HepG2 (cell line): Measurements from ENCODE around the gene TTC23. TPM values are rescaled to one million over a fixed set of nuclear protein-coding genes. Genes with fewer than 3 reads are reported as not detected.

ENCODE experiments used
- AFF4 ChIP-seq: sonication (generic); formaldehyde crosslinking; IDR thresholded peaks from 2 replicates; pipeline ENCODE4 v1.4.0; 2020; ENCODE audit warnings: missing genetic modification reagents
- ARID5B ChIP-seq: IDR thresholded peaks from 2 replicates; pipeline ENCODE4 v1.4.0; 2020; ENCODE audit warnings: mild to moderate bottlenecking, missing genetic modification reagents
- CREM ChIP-seq, 2 experiments: sonication (generic) in 1 of 2; formaldehyde crosslinking in 1 of 2; IDR thresholded peaks; 2 replicates each; pipeline versions ENCODE4 v1.4.0 to v1.6.1; 2016 to 2020; ENCODE audit warnings: antibody characterized with exemption in 1 of 2, mild to moderate bottlenecking in 1 of 2, missing genetic modification reagents in 1 of 2
- FOSL2 ChIP-seq: sonication (generic); formaldehyde crosslinking; IDR thresholded peaks from 2 replicates; pipeline ENCODE4 v1.4.0; 2020; ENCODE audit warnings: missing genetic modification reagents
- FOXA1 ChIP-seq, 2 experiments: fragments of 450-650 bp in 1 of 2; sonication (generic) in 1 of 2; formaldehyde crosslinking in 1 of 2; IDR thresholded peaks; 2 replicates each; pipeline versions ENCODE4 v1.4.0 to v1.6.1; 2016 to 2020; ENCODE audit warnings: missing genetic modification reagents in 1 of 2
- FOXP1 ChIP-seq, 2 experiments: fragments of 450-650 bp in 1 of 2; IDR thresholded peaks; 2 replicates each; pipeline ENCODE4 v1.6.1; 2017 to 2018; ENCODE audit warnings: antibody characterized with exemption in 1 of 2
- HMG20B ChIP-seq: conservative IDR thresholded peaks from 2 replicates; pipeline ENCODE4 v1.6.1; 2016; ENCODE audit warnings: missing genetic modification reagents, missing compliant biosample characterization
- NFE2L2 ChIP-seq: fragments of 150-350 bp; IDR thresholded peaks from 2 replicates; pipeline ENCODE4 v1.6.1; 2014; ENCODE audit warnings: low read length
- PATZ1 ChIP-seq: sonication (generic); formaldehyde crosslinking; IDR thresholded peaks from 2 replicates; pipeline ENCODE4 v1.4.0; 2020; ENCODE audit warnings: missing genetic modification reagents
- PPARG ChIP-seq: conservative IDR thresholded peaks from 2 replicates; pipeline ENCODE4 v1.6.1; 2016; ENCODE audit warnings: missing biosample characterization, missing genetic modification reagents
- SOX13 ChIP-seq, 3 experiments: fragments of 450-650 bp in 1 of 3; sonication (generic) in 1 of 3; formaldehyde crosslinking in 1 of 3; IDR thresholded peaks in 2 of 3; conservative IDR thresholded peaks in 1 of 3; 2 replicates each; pipeline versions ENCODE4 v1.5.0 to v1.6.1; 2016 to 2020; ENCODE audit warnings: antibody characterized with exemption in 1 of 3, mild to moderate bottlenecking in 1 of 3, missing compliant biosample characterization in 1 of 3, missing genetic modification reagents in 1 of 3, moderate library complexity in 1 of 3
- THAP11 ChIP-seq: IDR thresholded peaks from 2 replicates; pipeline ENCODE4 v1.6.1; 2016; ENCODE audit warnings: missing biosample characterization, missing genetic modification reagents
- ZBTB46 ChIP-seq: sonication (generic); formaldehyde crosslinking; IDR thresholded peaks from 2 replicates; pipeline ENCODE4 v1.4.0; 2020; ENCODE audit warnings: mild to moderate bottlenecking, missing genetic modification reagents, borderline replicate concordance
- polyA plus RNA-seq, 8 experiments: library from polyadenylated mRNA; depleted of rRNA in 3 of 8; stranded (reverse) in 7 of 8; unstranded in 1 of 8; fragments of >200 nt; fragmentation: Illumina TruSeq in 4 of 8; extraction: Trizol in 4 of 8; gene quantifications; 2 replicates each; pipeline versions ENCODE4 v1.2.1 to v1.2.3, GENCODE V29; 2011 to 2016; ENCODE audit warnings: low read depth in 4 of 8, missing spikeins in 1 of 8, mixed read lengths in 1 of 8; ENCODE audit not compliant: insufficient read depth in 1 of 8
- total RNA-seq, 5 experiments: library from RNA; depleted of rRNA; stranded (reverse); fragments of >200 nt; fragmentation: Illumina TruSeq; extraction: Trizol; gene quantifications; 2 replicates each; pipeline ENCODE4 v1.2.3, GENCODE V29; 2016; ENCODE audit warnings: low read depth in 1 of 5

Gene TTC23
- total and polyA plus RNA-seq, 2 of the 13 experiments (the other 11 are each of a cell fraction or from before 2014, with no cell fraction given), result 1.6 to 11.7 TPM

- no peak for TF ChIP-seq SOX13 (IDR thresholded peaks at IDR 0.05)
- peak in 1 of 2 experiments; percentile 92; a peak in 2 of 4 replicates for TF ChIP-seq SOX13 (CRISPR knock-in tag; conservative IDR thresholded peaks at IDR 0.05 in 1 of 2, IDR thresholded peaks at IDR 0.05 in 1 of 2)
- peak; percentile 62; the same call in 1 of the 2 replicates for TF ChIP-seq PATZ1 (CRISPR knock-in tag)
- 0 out of 2 replicates have a peak, but pooled peaks have one; percentile 33 for TF ChIP-seq HMG20B (CRISPR knock-in tag)
- 0 out of 2 replicates have a peak, but pooled peaks have one; percentile 48 for TF ChIP-seq FOSL2 (CRISPR knock-in tag)
- peak; percentile 42; the same call in 1 of the 2 replicates for TF ChIP-seq NFE2L2
- TF ChIP-seq PPARG (CRISPR knock-in tag), result peak; percentile 46; the same call in 1 of the 2 replicates
- 0 out of 2 replicates have a peak, but pooled peaks have one; percentile 19 for TF ChIP-seq THAP11
- 0 out of 2 replicates have a peak, but pooled peaks have one; percentile 25 for TF ChIP-seq CREM (IDR thresholded peaks at IDR 0.05)
- no peak for TF ChIP-seq CREM (CRISPR knock-in tag; IDR thresholded peaks at IDR 0.05)
- TF ChIP-seq ARID5B (CRISPR knock-in tag), result peak; percentile 44; the same call in 1 of the 2 replicates
- TF ChIP-seq AFF4 (CRISPR knock-in tag), result no peak
- no peak for TF ChIP-seq FOXP1 (IDR thresholded peaks at IDR 0.05)
- 0 out of 2 replicates have a peak, but pooled peaks have one; percentile 41 for TF ChIP-seq FOXP1 (CRISPR knock-in tag; IDR thresholded peaks at IDR 0.05)
- TF ChIP-seq ZBTB46 (CRISPR knock-in tag), result 0 out of 2 replicates have a peak, but pooled peaks have one; percentile 31
- TF ChIP-seq FOXA1 (IDR thresholded peaks at IDR 0.05), result peak; percentile 67
- peak; percentile 89 for TF ChIP-seq FOXA1 (CRISPR knock-in tag; IDR thresholded peaks at IDR 0.05)
Measured at GRCh38 chr15:99180086-99180963, 69.1 kb downstream of the TTC23 start (continued).
